Frontal cortex (tissue), 4 donors: ENCODE results near the gene RABL3. TPM values are rescaled to one million over a fixed set of nuclear protein-coding genes. Genes with fewer than 3 reads are reported as not detected.
"Not testable (repeated sequence)": the region's sequence is repeated elsewhere in the genome, so short reads cannot be mapped to it uniquely, and the experiment has no call there.

Experiments
- DNase-seq, 2 donors: peaks; one replicate each; pipeline ENCODE4 v3.0.0; 2012; ENCODE audit warnings: low spot score in 2 of 2
- FAIRE-seq: peaks from 2 replicates; lab custom pipeline; 2012; peaks lifted over from hg19 to GRCh38; lab: Jason Lieb, UNC
- total RNA-seq: library from RNA; depleted of rRNA; stranded (reverse); fragments of >200 nt; gene quantifications from one replicate; pipeline ENCODE4 v1.2.3, GENCODE V29; 2014
- donor health status: control.
- donor health status: control.
- donor health status: control.

Gene RABL3
- 12.6 TPM for total RNA-seq

GRCh38 chr3:120742198-120742848 lies at the start of gene RABL3, which contains the start of gene GTF2E1:
RABL3 (minus strand) TSS chr3:120742516; CDS start chr3:120742507, 9 bp downstream.
GTF2E1 (plus strand) TSS chr3:120742744; CDS start chr3:120750553, 7,809 bp downstream.
- peak; percentile 86 for FAIRE-seq
- peak; percentile 91 to 96 for DNase-seq

DNA sequence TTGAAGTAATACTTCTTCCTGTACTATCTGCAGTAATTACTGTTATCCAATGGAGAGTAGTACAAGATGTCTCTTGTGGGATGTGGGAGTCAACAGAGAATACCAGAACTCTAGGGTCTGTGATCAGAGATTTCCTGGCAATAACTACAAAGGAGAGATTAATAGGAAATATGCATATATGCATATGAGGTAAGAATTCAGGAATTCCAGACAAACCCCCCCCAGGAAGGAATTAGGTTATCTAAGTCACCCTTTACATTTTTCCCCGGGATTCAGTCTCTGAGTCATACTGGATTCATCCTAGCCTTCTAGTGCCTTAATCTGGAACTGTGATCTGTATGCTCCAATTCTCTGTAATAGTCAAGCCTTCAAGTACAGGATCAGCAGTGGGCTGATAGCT lies 49.6 kb upstream of the RABL3 start:
- FAIRE-seq (no peak), DNase-seq (no peak)

GRCh38 chr3:120791010-120791409 lies 48.7 kb upstream of the RABL3 start:
- no peak for FAIRE-seq
- DNase-seq: no peak

GRCh38 chr3:120785832-120786231 lies 43.5 kb upstream of the RABL3 start:
- DNase-seq, FAIRE-seq: not testable (repeated sequence)

- FAIRE-seq (no peak), DNase-seq (no peak)
These were observed 38.7 kb upstream of the RABL3 start for GRCh38 chr3:120780977-120781376.

- DNase-seq: no peak
- no peak for FAIRE-seq
These were observed 36.5 kb upstream of the RABL3 start for GRCh38 chr3:120778776-120779175.

- FAIRE-seq (no peak), DNase-seq (no peak)
These were observed 33.1 kb upstream of the RABL3 start for GRCh38 chr3:120775411-120775810.

GRCh38 chr3:120773932-120774331 lies 31.6 kb upstream of the RABL3 start:
- DNase-seq: no peak
- FAIRE-seq: no peak

DNA sequence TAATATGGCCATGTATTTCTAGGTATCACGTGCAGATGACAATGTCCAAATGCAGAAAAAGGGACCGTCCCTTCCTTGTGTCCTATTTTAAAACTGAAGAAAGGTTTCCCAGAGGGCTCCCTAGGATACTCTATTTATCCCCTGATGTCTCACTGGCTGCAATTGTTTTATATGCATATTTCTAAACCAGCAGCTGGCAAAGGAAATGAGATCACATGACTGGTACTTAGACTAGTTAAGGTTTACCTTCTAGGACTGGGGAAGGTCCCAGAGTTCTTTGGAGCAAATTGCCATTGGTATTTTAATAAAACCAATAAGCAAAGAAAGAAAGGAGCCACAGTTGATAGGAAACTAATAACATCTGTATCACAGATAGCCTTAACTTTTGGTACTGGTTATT lies 29.8 kb upstream of the RABL3 start:
- DNase-seq: no peak
- FAIRE-seq: no peak

GRCh38 chr3:120770891-120771290 lies 28.6 kb upstream of the RABL3 start:
- FAIRE-seq: no peak

GRCh38 chr3:120769436-120769835 lies 27.1 kb upstream of the RABL3 start:
- FAIRE-seq (no peak), DNase-seq (no peak)

More at GRCh38 chr3:120770891-120771290, 28.6 kb upstream of the RABL3 start:
- DNase-seq: no peak

- no peak for FAIRE-seq
- no peak for DNase-seq
These were observed 24.8 kb upstream of the RABL3 start for GRCh38 chr3:120767106-120767505.

DNA sequence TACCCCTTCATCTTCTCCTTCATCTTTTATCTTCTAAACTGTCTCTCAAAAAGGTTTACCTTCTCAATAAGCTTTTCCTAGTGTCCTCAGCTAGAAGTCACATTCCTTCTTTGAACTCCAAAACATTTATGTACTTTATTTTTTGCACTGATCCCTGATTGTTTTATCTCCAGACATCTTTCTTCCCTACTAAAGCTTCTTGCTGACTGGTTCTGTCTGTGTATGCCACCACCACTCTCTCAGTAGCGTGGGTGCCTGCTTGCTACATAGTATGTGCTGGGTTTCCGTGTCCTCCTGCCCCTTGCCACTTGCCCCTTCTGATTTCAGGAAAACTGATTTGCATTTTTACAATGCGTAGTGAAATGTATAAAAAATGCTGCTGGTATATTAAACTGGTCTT lies 24.3 kb upstream of the RABL3 start:
- no peak for FAIRE-seq

GRCh38 chr3:120765830-120766493 lies 23.6 kb upstream of the RABL3 start:
- FAIRE-seq (no peak), DNase-seq (no peak)

More for the DNA sequence above, 24.3 kb upstream of the RABL3 start:
- no peak for DNase-seq

DNA sequence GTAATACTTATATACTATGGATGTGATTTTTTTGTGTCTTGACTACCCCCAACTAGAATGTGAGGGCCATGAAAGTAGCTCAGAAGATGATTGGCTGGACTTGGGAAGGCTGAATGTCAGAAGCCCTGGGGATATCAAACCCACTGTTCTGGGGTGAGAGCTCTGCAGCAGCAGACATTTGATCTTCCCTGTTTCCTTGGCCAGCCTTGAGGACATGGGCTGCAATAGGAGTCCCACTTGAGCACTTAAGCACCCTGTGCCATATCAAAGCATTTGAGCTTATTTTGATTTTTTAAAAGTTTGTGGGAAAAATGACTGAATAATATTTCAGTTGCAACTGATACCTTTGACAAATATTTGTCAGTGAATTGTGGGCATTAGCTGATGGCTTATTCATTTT lies 21.9 kb upstream of the RABL3 start:
- DNase-seq (no peak), FAIRE-seq (no peak)

DNA sequence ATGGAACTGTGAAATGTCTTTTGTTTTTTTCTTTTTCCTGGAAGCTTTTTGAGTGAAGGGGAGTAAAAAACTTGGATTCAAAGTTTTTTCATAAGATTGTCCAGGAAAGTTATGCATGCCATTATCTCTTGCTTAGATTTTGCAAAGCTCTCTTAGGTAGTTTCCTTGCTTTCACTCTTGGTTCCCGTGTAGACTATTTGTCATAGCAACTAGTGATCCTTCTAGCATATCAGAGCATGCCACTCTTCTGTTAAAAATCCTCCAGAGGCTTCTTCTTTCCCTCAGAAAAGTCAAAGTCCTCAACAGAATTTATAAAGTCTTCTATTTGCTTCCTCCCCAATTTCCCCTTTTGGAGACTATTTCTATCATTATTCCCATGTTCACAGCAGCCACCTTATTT lies 21.3 kb upstream of the RABL3 start:
- DNase-seq: no peak
- FAIRE-seq: no peak

GRCh38 chr3:120762615-120763014 lies 20.3 kb upstream of the RABL3 start:
- DNase-seq: no peak
- no peak for FAIRE-seq

DNA sequence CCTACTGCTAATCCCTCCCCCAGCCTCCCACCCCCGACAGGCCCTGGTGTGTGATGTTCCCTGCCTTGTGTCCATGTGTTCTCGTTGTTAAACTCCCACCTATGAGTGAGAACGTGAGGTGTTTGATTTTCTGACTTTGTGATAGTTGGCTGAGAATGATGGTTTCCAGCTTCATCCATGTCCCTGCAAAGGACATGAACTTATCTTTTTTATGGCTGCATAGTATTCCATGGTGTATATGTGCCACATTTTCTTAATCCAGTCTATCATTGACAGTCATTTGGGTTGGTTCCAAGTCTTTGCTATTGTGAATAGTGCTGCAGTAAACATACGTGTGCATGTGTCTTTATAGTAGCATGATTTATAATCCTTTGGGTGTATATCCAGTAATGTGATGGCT lies 16.2 kb upstream of the RABL3 start:
- FAIRE-seq, DNase-seq: not testable (repeated sequence)

GRCh38 chr3:120756061-120756460 lies 13.7 kb upstream of the RABL3 start:
- DNase-seq (no peak), FAIRE-seq (no peak)

- no peak for FAIRE-seq
- no peak for DNase-seq
These were observed 11.5 kb upstream of the RABL3 start for GRCh38 chr3:120753810-120754209.

- DNase-seq (no peak), FAIRE-seq (no peak)
These were observed 10.5 kb upstream of the RABL3 start for GRCh38 chr3:120752865-120753264.

GRCh38 chr3:120752230-120752629 lies 9.9 kb upstream of the RABL3 start:
- DNase-seq (no peak), FAIRE-seq (no peak)
